Activated T-cell treated with anti-CD3 and anti-CD28 coated beads for 48 hours (primary cell): ENCODE results near the gene COG3.

Experiments used
- DNase-seq: peaks from one replicate; pipeline ENCODE4 v3.0.0-alpha.2; 2020; ENCODE audit warnings: low read depth

Gene COG3

DNA sequence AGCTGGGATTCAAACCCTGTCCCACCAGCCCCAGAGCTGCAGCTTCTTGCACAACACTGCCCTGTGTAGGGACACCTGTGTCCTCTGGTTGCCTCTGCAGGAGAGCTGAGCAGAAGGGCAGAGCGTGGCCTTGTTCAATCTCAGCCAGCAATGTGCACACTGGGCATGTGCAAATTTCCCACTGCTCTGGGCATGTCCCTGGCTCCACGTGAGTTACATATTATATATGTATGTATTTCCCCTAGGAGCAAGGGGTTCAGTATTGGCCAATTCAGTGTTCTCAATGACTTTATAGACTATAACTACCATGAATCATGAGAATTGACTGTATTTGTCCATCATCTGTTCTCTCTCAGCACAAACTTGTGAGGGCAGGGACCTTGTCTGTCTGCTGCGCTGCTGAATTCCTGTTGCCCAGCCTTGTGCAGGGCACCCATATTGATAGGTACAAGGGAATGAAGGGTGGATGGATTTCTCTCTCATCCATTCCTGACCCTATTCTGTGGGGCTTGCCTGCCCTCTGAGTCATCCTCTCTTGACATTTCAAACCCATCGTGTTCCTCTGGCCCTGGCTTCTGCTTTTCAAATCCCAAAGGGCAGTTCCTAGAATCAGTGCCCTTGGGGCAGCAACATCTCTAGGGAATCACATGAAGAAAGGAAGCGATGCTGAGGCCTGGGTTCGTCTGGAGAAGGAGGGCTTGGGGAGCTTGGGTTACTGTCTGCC lies 81.1 kb downstream of the COG3 start:
- no peak for DNase-seq

DNA sequence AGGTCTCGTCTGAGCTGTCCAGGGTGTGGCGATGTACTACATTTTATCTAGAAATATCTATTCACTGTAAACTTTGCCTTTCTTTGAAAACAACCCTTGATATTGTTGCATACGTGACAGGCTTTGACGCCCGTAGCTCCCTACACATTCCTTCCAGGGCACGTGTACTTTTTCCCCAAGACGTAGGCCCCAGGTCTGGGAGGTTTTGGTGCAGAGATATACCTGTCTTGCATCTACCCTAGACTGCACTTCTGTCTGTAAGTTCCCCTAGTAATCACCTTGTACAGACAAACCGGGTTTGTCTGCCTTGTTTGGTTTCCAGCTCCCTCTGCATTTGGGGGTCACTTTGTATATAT lies 81.6 kb downstream of the COG3 start:
- no peak for DNase-seq

DNA sequence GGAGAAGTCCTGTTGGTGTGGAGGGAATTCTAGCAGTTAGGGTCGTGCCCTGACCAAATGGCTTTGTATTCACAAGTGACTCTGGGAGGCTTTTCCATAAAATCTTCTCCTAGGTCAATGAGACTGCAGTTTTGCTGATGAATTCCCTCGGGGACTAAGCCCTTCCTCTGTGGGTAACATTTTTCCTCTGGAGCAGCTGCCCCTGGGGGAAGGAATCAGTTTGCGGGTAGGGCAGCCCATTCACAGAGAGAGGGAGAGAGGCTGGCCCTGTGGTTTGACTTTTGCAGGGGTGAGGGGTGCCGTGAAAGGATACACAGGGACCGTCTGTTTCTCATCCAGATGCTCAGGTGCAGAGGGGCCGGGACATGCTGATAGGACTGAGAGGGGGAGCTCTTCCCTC lies 83.5 kb downstream of the COG3 start:
- DNase-seq = no peak

DNA sequence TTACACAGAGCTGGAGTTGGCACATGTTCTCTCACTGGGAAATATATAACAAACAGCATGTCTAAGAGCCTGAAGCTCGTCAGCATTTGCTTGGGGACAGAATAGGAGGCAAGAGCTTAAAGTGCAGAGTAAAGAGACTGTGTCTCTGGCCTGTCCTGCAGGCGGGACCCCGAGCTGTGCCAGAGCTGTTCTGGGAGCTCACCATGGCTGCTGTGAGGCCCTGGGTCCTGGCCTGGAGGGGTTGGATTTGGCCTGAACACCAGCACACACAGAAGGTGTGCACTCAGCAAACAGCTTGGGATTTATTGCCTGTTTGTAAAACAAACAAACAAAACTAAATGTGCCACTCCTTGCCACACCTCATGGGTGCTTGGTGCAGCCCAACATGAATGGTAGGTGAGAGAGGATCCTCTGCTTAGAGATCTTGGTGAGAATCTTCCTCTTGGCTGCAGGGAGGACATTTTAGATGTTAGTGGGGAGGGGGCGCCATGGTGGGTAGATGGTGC lies 89.9 kb downstream of the COG3 start:
- DNase-seq = no peak

DNA sequence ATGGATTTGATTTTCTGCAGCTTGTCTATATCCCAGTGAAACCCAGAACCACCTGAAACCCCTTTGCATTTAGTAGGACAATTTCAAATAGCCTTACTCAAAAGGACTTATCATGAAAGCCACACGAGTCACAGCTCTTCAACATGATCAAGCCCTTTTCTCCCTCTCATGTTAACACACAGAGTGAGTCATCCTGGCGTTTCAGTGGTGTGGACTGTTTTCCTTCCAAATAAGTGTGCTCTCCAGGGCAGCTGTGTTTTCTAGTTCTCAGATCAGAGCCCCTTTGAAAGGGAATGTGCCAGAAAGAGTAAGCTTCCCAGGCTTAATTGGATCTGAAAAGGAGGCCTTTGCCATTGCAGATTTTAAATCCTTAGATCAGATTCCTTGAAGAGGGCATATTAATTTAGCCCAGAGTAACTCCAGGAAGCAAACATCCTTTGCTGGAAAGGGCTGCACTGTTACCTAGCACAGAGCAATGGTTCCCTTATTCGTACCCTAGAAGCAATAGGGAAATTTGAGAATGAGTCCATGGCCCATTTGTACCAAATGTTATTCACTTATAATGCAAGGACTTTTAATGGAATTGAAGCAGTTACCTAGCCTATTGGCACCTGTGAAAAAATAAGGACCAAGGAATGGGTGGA lies 99.5 kb downstream of the COG3 start:
- DNase-seq = no peak

DNA sequence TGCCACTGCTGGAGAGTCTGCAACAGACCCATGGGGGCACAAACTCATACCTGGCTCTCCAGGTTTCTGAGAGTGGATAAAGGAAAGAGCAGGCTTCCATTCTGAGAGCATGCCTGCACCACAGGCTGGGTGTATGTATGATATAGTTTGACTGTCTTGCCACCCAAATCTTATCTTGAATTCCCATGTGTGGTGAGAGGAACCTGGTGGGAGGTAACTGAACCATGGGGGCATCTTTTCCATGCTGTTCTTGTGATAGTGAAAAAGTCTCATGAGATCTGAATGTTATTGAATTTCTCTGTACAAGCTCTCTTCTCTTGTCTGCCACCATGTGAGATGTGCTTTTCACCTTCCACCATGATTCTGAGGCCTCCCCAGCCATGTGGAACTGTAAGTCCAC lies 100.6 kb downstream of the COG3 start:
- DNase-seq = no peak

DNA sequence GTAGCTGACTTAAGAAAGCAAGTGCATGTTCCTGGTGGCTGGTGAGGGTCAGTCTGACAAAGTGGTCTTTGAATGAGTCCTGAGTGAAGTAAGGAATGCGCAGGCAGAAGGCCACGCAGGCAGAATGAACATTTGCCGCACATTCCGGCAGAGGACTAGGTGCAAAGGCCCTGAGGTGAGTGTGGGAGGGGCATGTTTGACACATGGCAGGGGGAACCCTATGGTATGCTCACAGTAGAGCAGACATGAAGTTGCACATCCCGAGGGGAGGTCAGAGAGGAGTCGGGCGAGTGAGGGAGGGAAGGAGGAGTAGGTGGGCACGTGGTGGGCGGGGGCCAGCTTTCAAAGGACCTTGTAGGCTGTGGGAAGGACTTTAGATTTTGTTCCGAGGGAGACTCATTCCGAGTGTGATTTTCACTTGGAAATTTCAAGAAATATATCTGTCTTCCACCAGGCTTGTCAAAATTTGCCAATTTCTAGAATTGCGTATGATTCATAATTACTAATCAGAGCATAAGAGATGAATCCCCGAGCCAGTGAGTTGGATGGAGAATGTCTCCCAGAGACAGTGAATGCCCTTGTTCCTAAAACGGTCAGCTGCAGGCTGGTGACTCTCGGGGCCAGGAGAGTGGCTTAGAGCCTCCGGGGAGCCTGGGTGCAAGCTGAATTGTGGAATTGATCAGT lies 110.5 kb downstream of the COG3 start:
- no peak for DNase-seq

DNA sequence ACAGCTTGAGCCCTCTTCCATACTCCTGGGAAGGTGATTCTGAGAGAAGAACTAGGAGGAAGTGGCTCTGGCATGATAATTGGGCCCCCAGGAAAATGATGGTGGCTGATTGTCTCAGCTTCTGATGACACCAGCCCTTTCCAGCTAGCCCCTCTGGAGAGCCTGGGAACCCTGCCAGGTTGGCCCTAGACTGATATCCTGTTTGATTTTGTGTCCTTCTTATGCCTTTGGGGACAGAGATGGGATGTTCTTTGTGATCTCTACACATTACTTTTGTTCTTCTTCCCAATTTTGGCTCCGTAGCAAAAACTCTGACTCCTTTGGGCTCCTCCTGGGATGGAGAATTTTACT lies 111.1 kb downstream of the COG3 start:
- DNase-seq = no peak

DNA sequence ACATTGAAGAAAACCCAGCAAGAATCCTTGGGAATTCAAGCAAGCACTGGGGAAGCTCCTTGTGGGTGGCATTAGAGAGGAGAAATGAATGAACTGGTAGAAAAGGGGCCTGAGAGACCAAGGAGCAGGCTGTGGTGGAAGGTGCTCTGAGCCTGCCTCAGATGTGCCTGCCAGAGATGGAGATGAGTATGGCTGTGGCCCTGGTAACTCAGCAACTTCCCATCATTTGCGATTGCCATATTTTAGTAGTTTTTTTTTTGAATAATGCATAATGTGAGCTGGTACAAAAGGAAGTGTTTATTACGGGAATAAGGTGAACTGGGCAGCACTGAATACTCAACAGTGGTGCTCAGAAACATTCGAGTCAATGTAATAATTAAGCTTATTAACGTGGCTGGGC lies 111.7 kb downstream of the COG3 start:
- no peak for DNase-seq

DNA sequence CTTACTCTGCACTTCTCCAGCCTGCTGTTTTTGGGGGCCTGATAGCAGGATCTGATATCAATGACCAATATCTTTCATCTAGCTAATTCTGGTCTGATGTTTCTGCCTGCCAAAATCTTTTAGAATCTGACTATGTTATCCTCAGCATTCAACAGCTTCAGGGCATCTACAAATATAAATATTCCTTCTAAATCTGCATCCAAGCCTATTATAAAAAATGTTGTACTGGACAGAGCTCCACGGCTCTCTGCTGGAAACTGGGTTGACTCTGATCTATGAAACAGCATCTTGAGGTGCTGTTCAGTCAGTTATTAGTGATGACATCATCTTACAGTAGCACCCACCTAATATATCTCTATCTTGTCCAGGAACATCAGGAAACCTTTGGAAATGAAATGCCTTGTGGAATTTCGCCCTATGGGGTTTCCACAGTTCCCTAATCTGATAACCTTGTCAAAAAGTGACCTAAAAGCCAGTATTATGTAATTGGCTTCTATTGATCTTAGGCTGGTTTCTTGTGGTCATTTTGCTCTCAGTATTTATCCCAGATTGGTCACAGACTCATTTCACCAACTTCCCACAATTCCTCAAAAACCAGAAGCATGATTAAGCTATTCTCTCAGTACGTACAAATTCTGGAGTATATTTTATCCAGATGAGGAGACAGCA lies 117.8 kb downstream of the COG3 start:
- no peak for DNase-seq

DNA sequence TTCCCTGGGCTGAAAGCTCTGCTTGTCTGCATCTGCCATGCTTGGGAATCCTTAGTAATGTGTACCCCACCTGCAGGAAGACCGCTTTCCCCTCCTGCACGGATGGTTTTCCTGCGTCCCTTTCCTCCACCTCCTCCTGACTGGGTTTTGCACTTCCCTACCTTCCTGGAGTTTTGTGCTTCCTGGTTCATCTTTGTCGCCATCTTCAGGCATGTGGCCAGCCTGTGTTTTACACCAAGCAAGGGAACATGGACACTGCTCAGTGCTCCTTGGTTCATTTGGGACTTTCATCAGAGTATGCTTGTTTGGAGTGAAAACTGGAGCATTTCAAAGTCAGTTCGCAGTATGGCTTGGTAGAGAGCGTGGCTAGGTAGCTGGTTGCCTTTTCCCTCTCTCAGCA lies 120.1 kb downstream of the COG3 start:
- no peak for DNase-seq
